NCI-H226 (cell line): ENCODE measurements around the gene CCDC12.

Source experiments
- DNase-seq: peaks from one replicate; pipeline ENCODE4 v3.0.0-alpha.2; 2015

Gene CCDC12

GRCh38 chr3:46903341-46904302 lies 72.9 kb downstream of the CCDC12 start:
- peak; percentile 47 for DNase-seq

GRCh38 chr3:46902188-46902631 lies 74.3 kb downstream of the CCDC12 start:
- DNase-seq = no peak

- no peak for DNase-seq
Observed at GRCh38 chr3:46901591-46902187, 74.9 kb downstream of the CCDC12 start.

GRCh38 chr3:46901061-46901460 lies 75.5 kb downstream of the CCDC12 start:
- DNase-seq = no peak

- no peak for DNase-seq
Observed at GRCh38 chr3:46900356-46900755, 76.2 kb downstream of the CCDC12 start.

GRCh38 chr3:46900007-46900292 lies 76.6 kb downstream of the CCDC12 start:
- DNase-seq = no peak

- DNase-seq = no peak
Observed at GRCh38 chr3:46899151-46900006, 77.2 kb downstream of the CCDC12 start.

- no peak for DNase-seq
Observed at GRCh38 chr3:46898321-46899150, 78.0 kb downstream of the CCDC12 start.

- DNase-seq = no peak
Observed at GRCh38 chr3:46897829-46898320, 78.7 kb downstream of the CCDC12 start.

GRCh38 chr3:46897031-46897430 lies 79.5 kb downstream of the CCDC12 start:
- no peak for DNase-seq

GRCh38 chr3:46896386-46896785 lies 80.2 kb downstream of the CCDC12 start:
- DNase-seq = no peak

- DNase-seq = no peak
Observed at GRCh38 chr3:46895761-46896160, 80.8 kb downstream of the CCDC12 start.

GRCh38 chr3:46895204-46895660 lies 81.3 kb downstream of the CCDC12 start:
- peak; percentile 48 for DNase-seq

GRCh38 chr3:46894256-46894655 lies 82.3 kb downstream of the CCDC12 start:
- DNase-seq = no peak

- DNase-seq = no peak
Observed at GRCh38 chr3:46893763-46894162, 82.8 kb downstream of the CCDC12 start.

- DNase-seq = no peak
Observed at GRCh38 chr3:46893146-46893748, 83.3 kb downstream of the CCDC12 start.

- DNase-seq = peak; percentile 85
Observed at GRCh38 chr3:46892285-46893145, 84.0 kb downstream of the CCDC12 start.

GRCh38 chr3:46891132-46891531 lies 85.4 kb downstream of the CCDC12 start:
- DNase-seq = no peak

- no peak for DNase-seq
Observed at GRCh38 chr3:46890132-46890531, 86.4 kb downstream of the CCDC12 start.

GRCh38 chr3:46889381-46890110 lies 87.0 kb downstream of the CCDC12 start:
- no peak for DNase-seq
